Measurements from ENCODE around the gene KANSL1.

Gene KANSL1

GRCh38 chr17:46028374-46028773, 164.9 kb downstream of the KANSL1 start:
- TF ChIP-seq ZNF8 (CRISPR knock-in tag; IDR thresholded peaks at IDR 0.05) (no peak), ZC3H10 (CRISPR knock-in tag; IDR thresholded peaks at IDR 0.05) (no peak), ARNTL (CRISPR knock-in tag; IDR thresholded peaks at IDR 0.05; ENCODE audit: borderline replicate concordance, low read depth) (no peak)
- no peak for ATAC-seq

GRCh38 chr17:46027976-46028325, 165.3 kb downstream of the KANSL1 start:
- no peak for ATAC-seq
- no peak for TF ChIP-seq CSRNP3 (CRISPR knock-in tag; IDR thresholded peaks at IDR 0.05)
- TF ChIP-seq PPARA (CRISPR knock-in tag; IDR thresholded peaks at IDR 0.05; ENCODE audit: borderline replicate concordance) = no peak
- TF ChIP-seq ZFP3 (CRISPR knock-in tag; IDR thresholded peaks at IDR 0.05) = no peak
- TF ChIP-seq PATZ1 (CRISPR knock-in tag; IDR thresholded peaks at IDR 0.05; ENCODE audit: borderline replicate concordance) = no peak
- TF ChIP-seq ZNF8 (CRISPR knock-in tag; IDR thresholded peaks at IDR 0.05) = no peak
- no peak for TF ChIP-seq TCF4 (CRISPR knock-in tag; IDR thresholded peaks at IDR 0.05; ENCODE audit: borderline replicate concordance)
- TF ChIP-seq ZNF70 (CRISPR knock-in tag; IDR thresholded peaks at IDR 0.05) = no peak
- no peak for TF ChIP-seq BACH2 (CRISPR knock-in tag; IDR thresholded peaks at IDR 0.05; ENCODE audit: borderline replicate concordance)
- TF ChIP-seq TSHZ2 (CRISPR knock-in tag; IDR thresholded peaks at IDR 0.05) = no peak
- TF ChIP-seq ESRRG (CRISPR knock-in tag; IDR thresholded peaks at IDR 0.05) = no peak
- TF ChIP-seq OSR1 (CRISPR knock-in tag; IDR thresholded peaks at IDR 0.05) = no peak

GRCh38 chr17:46027048-46027975, 165.9 kb downstream of the KANSL1 start:
- no peak for TF ChIP-seq CSRNP3 (CRISPR knock-in tag; IDR thresholded peaks at IDR 0.05)
- TF ChIP-seq ZFP3 (CRISPR knock-in tag; IDR thresholded peaks at IDR 0.05) = no peak
- TF ChIP-seq ZC3H10 (CRISPR knock-in tag; IDR thresholded peaks at IDR 0.05) = no peak
- no peak for TF ChIP-seq GLIS3 (CRISPR knock-in tag; IDR thresholded peaks at IDR 0.05)
- no peak for TF ChIP-seq TOX (CRISPR knock-in tag; IDR thresholded peaks at IDR 0.05; ENCODE audit: borderline replicate concordance)
- no peak for TF ChIP-seq PATZ1 (CRISPR knock-in tag; IDR thresholded peaks at IDR 0.05; ENCODE audit: borderline replicate concordance)
- no peak for TF ChIP-seq ISL1 (CRISPR knock-in tag; IDR thresholded peaks at IDR 0.05)
- TF ChIP-seq ESRRG (CRISPR knock-in tag; IDR thresholded peaks at IDR 0.05) = no peak
- TF ChIP-seq RARB (CRISPR knock-in tag; IDR thresholded peaks at IDR 0.05) = no peak
- no peak for TF ChIP-seq ZNF565 (CRISPR knock-in tag; conservative IDR thresholded peaks at IDR 0.05; ENCODE audit: low read depth)
- TF ChIP-seq CSDC2 (CRISPR knock-in tag; IDR thresholded peaks at IDR 0.05) = no peak
- no peak for TF ChIP-seq CREB5 (CRISPR knock-in tag; IDR thresholded peaks at IDR 0.05; ENCODE audit: low read depth)
- TF ChIP-seq ZNF70 (CRISPR knock-in tag; IDR thresholded peaks at IDR 0.05) = no peak
- ATAC-seq = no peak
